Right lobe of liver (tissue), 6 donors: ENCODE measurements around the gene ULK4. TPM values are rescaled to one million over a fixed set of nuclear protein-coding genes. Genes with fewer than 3 reads are reported as not detected.

ENCODE experiments used
- ATAC-seq, 4 donors: fragments of 200-7000 bp; cut with Tn5 transposase; one replicate each; pipeline ENCODE4 v1.9.1; 2020; ENCODE audit warnings: mild to moderate bottlenecking in 4 of 4, moderate library complexity in 4 of 4
- DNase-seq, 3 donors: peaks; one replicate each; pipeline ENCODE4 v3.0.0-alpha.2; 2020
- H3K27ac ChIP-seq, 3 donors: fragments of 200-600 bp; one replicate each; pipeline ENCODE4 v1.8.0; 2022
- H3K27me3 ChIP-seq, 2 donors: fragments of 200-600 bp; one replicate each; pipeline ENCODE4 v1.8.0; 2022
- H3K36me3 ChIP-seq, 4 donors: fragments of 200-600 bp; sonication (generic) in 1 of 4; one replicate each; pipeline versions ENCODE4 v1.5.1 to v1.8.0; 2017 to 2022; ENCODE audit warnings: control low read depth in 1 of 4
- H3K4me1 ChIP-seq, 4 donors: fragments of 200-600 bp; sonication (generic) in 1 of 4; one replicate each; pipeline versions ENCODE4 v1.5.1 to v1.8.0; 2017 to 2022; ENCODE audit warnings: control low read depth in 1 of 4
- H3K4me3 ChIP-seq, 3 donors: fragments of 200-600 bp; one replicate each; pipeline ENCODE4 v1.8.0; 2022
- H3K9me3 ChIP-seq, 4 donors: fragments of 200-600 bp; sonication (generic) in 1 of 4; one replicate each; pipeline versions ENCODE4 v1.5.1 to v1.8.0; 2017 to 2022; ENCODE audit warnings: control low read depth in 1 of 4
- POLR2A ChIP-seq: fragments of 450-650 bp; IDR thresholded peaks from one replicate; pipeline ENCODE4 v1.6.1; 2017; ENCODE audit warnings: antibody characterized with exemption, mild to moderate bottlenecking
- WGBS: methylation state at CpG from one replicate; pipeline ENCODE4 v1.1.6; 2018; ENCODE audit warnings: low coverage, low lambda C conversion rate; ENCODE audit not compliant: insufficient coverage; ENCODE audit errors: missing lambda C conversion rate; 5-methylcytosine and 5-hydroxymethylcytosine counted together
- intact Hi-C, 2 donors: fragments of 100-400 bp; cut with DNase I; formaldehyde crosslinking; loops; one replicate each; pipeline versions ENCODE4 v1.11.2 to v1.14.1; 2022
- total RNA-seq, 6 experiments: library from RNA; depleted of rRNA in 2 of 6; stranded (reverse); fragments of >200 nt in 2 of 6; fragmentation: NEBNext Ultra II Directional in 3 of 6; extraction: Animal tissue kit (Norgen Biotek cat#: 25700) in 3 of 6; gene quantifications; one replicate each; pipeline versions ENCODE4 v1.1.0 to v1.2.4, GENCODE V29; 2016 to 2023
- TF ChIP-seq, protein P1 (sequence below), 4 donors: fragments of 200-600 bp in 3 of 4; fragments of 450-650 bp in 1 of 4; IDR thresholded peaks; one replicate each; pipeline versions ENCODE4 v1.5.1 to v1.8.0; 2016 to 2022; ENCODE audit warnings: antibody characterized with exemption in 4 of 4, mild to moderate bottlenecking in 2 of 4
- donor health status: DM: no; HTN: yes; CAD: no.
- donor health status: DM: no; HTN: no; CAD: no.
- donor health status: DM: no; HTN: no; CAD: no.
- donor health status: DM: no; HTN: yes; CAD: no.
- donor health status: DM: no; HTN: yes; CAD: no.

Gene ULK4
- total RNA-seq, 6 experiments from 2014 or later = 2.8 to 5.6 (median 4.9) TPM

DNA sequence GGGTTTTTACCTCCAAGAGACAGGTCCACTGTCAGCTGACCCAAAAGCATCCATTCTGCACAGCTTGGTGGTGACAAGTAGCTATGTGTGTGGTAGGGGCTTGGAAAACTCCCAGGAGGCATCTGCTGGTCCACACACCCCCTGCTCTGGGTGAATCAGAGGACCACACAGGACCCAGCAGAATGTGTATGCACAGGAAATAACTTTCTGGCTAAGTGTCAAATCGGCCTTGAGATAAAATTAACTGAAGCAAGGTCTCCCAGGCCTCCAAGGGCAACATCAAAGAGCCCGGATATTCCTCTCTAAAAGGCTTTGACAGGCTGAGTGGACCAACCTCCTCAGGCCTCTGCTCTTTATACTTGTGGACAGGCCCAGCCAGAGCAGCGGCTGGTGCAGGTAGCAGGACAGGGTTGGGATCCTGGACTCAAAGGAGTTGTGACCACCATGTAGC lies 696.1 kb downstream of the ULK4 start:
- WGBS = 14% methylated on average over 1 of the region's 3 CpGs
- ATAC-seq (no peak), DNase-seq (no peak)
- Histone ChIP-seq H3K36me3 (no peaks in the 10 kb centered on the region), H3K4me3 (no peak overlapping the region), H3K27ac (no peak overlapping the region), H3K9me3 (no peaks in the 10 kb centered on the region), H3K27me3 (no peaks in the 10 kb centered on the region), H3K4me1 (no peaks in the 10 kb centered on the region)
- no peak for TF ChIP-seq POLR2A
- TF ChIP-seq, protein P1, sequence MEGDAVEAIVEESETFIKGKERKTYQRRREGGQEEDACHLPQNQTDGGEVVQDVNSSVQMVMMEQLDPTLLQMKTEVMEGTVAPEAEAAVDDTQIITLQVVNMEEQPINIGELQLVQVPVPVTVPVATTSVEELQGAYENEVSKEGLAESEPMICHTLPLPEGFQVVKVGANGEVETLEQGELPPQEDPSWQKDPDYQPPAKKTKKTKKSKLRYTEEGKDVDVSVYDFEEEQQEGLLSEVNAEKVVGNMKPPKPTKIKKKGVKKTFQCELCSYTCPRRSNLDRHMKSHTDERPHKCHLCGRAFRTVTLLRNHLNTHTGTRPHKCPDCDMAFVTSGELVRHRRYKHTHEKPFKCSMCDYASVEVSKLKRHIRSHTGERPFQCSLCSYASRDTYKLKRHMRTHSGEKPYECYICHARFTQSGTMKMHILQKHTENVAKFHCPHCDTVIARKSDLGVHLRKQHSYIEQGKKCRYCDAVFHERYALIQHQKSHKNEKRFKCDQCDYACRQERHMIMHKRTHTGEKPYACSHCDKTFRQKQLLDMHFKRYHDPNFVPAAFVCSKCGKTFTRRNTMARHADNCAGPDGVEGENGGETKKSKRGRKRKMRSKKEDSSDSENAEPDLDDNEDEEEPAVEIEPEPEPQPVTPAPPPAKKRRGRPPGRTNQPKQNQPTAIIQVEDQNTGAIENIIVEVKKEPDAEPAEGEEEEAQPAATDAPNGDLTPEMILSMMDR (IDR thresholded peaks at IDR 0.05) = no peak
- intact Hi-C loops = no loop called here

DNA sequence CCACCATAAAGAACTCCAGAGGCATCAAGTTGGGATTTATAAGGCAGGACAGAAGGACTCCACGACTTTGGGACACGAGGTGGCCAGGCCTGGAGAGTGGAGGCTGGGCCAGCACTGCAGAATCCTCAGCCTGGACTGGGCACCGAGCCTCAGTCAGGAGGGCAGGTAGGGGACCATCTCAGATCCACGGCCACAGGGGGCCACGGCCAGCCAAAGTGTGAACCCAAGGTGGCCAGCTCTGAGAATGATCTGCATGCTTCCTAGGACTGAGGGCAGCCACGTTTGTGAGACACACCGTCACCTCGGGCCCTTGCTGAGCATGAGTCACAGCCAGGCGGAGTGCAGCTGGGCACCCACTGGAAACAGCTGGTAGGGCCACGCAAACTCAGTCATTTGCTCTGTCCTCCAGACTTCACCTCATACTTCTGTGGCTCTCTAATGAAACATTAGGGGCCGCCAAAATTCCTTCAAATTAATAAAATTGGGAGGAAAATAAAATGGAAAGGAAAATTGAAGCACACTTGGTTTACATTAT lies 696.8 kb downstream of the ULK4 start:
- TF ChIP-seq POLR2A = no peak
- TF ChIP-seq, protein P1 (IDR thresholded peaks at IDR 0.05) = no peak
- H3K9me3 ChIP-seq = no peaks in the 10 kb centered on the region
- 88% methylated on average over 5 of the region's 11 CpGs for WGBS
- no peak for DNase-seq
- H3K4me1 ChIP-seq = no peaks in the 10 kb centered on the region
- intact Hi-C loops = no loop called here
- no peak overlapping the region for H3K27ac ChIP-seq
- no peaks in the 10 kb centered on the region for H3K36me3 ChIP-seq
- ATAC-seq = peak in 1 of 4 donors; percentile 15
- no peaks in the 10 kb centered on the region for H3K27me3 ChIP-seq
- no peak overlapping the region for H3K4me3 ChIP-seq

DNA sequence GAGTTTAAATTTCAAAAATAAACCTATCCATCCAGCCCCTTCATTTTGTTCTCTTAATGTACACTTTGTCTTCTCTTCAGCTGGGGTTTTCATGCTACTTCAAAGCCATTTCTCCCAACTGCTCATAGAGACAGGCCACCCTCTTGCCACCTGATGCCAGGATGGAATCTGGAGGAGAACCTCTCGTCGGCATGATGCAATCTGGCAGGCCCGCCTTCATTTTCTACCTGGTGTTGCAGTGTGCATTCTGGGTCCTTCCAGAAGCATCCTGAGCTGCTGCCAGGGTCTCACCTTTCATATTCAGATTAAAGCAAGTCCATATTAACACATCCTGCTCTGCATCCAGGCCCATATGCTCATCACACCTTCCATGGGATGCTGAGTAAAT lies 701.8 kb downstream of the ULK4 start:
- WGBS = 87% methylated on average over 3 of the region's 3 CpGs
- Histone ChIP-seq H3K27ac (no peak overlapping the region), H3K4me1 (peaks cover 0 to 6% (median 0%) of the 10 kb centered on the region in 4 donors), H3K9me3 (no peaks in the 10 kb centered on the region), H3K36me3 (no peaks in the 10 kb centered on the region), H3K4me3 (no peak overlapping the region), H3K27me3 (no peaks in the 10 kb centered on the region)
- ATAC-seq = no peak
- intact Hi-C loops = no loop called here
- no peak for TF ChIP-seq POLR2A
- TF ChIP-seq, protein P1 (IDR thresholded peaks at IDR 0.05) = no peak
- DNase-seq = no peak

DNA sequence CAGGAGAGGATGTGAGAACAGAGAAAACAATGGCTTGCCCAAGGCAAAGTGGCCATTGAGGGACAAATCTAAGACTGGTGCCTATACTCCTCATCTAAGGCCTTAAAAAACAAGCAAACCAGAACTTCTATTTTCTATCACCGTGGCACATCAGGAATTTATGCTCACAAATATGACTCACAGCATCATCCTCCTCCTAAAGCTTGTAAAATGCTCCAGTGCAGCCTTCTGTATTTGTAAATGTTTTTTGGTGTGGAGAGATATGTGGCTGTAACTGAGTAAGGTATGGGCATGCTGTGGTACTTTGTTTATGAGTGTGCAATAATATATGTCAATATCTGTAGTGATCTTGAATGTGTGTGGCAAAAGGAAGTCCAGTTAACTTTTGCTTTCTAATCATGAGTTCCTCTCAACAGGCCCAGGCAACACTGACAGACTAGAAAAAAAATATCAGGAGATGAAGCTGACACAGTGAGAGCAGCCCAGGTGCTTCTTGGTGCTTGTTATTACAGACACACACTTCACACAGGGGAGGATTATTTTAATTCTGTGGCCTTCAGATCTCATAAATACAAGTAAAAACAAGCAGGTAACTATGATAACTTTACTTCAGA lies 702.3 kb downstream of the ULK4 start:
- Histone ChIP-seq H3K4me1 (peaks cover 0 to 6% (median 0%) of the 10 kb centered on the region in 4 donors), H3K4me3 (no peak overlapping the region), H3K36me3 (no peaks in the 10 kb centered on the region), H3K9me3 (no peaks in the 10 kb centered on the region), H3K27ac (no peak overlapping the region), H3K27me3 (no peaks in the 10 kb centered on the region)
- ATAC-seq (no peak), DNase-seq (no peak)
- intact Hi-C loops = no loop called here
- TF ChIP-seq POLR2A = no peak
- TF ChIP-seq, protein P1 (IDR thresholded peaks at IDR 0.05) = no peak
- 83% methylated on average over 1 of the region's 1 CpG for WGBS
